HG03432 (cell line): ENCODE measurements around the gene SSTR3.

Experiments
- ATAC-seq: cut with Tn5 transposase; IDR thresholded peaks from one replicate; pipeline ENCODE4 v1.9.1; 2021; ENCODE audit warnings: mild to moderate bottlenecking, moderate library complexity; ENCODE audit not compliant: unreplicated experiment

SSTR3 gene

DNA sequence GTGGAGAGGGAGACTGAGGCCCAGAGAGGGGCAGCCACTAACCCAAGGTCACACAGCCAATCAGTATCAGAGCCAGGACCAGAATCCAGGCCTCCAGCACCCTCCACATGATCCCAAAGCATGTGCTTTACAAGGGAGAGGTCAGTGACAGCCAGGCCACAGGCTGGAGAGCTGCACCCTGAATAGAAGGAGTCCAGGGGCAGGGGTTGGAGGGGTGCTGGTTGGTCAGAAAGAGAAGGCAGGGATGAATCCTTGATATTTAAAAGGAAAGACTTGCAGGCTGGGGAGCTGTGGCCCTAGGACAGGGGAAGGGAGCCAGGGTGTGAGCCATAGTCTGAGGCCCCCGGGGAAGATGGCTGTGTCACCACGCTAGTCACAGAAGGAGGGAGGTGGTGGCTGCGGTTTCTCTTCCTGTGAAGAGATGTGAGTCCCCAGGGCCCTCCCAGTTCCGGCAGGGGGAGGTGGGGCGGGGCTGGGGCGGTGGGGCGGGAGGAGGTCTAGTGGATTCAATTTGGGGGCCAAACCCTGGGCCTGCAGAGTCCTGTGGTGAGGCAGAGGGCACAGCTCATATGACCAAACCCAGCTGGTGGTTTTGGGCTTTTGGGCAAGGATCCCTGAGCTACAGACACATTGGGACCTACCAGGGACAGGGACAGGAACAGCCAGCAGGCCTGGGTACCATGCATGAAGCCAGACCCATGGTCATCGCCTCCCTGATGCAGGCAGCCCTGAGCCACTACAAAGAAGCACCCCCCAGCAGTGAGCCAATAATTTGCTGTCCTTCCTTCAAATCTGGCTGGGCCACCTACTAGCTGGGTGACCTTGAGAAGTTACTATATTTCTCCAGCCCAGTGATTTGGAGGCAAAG is 17.8 kb upstream of the SSTR3 start:
- ATAC-seq = peak; percentile 43

- no peak for ATAC-seq
Observed at GRCh38 chr22:37229012-37229804, 16.9 kb upstream of the SSTR3 start.

- ATAC-seq = no peak
Observed at GRCh38 chr22:37228106-37229011, 16.1 kb upstream of the SSTR3 start.

DNA sequence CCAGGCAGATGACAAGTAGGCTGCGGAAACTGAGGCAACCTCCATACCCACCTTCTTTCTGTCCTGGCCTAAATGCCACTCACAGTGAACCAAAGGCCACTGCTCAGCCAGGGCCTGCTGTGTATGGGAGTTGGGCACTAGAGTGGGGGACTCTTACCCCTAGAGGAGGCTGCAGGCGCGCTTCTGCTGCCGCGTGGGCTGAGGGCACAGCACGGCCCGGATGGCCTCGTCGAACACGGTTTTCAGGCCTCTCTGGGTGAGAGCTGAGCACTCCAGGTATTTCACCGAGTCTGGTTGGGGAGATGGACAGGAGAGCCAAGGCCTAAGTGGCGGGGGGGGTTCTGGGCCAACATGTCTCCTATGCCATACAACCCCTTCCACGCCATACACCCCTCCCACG is 14.2 kb upstream of the SSTR3 start:
- no peak for ATAC-seq

GRCh38 chr22:37226087-37226486 is 13.8 kb upstream of the SSTR3 start:
- ATAC-seq = no peak

DNA sequence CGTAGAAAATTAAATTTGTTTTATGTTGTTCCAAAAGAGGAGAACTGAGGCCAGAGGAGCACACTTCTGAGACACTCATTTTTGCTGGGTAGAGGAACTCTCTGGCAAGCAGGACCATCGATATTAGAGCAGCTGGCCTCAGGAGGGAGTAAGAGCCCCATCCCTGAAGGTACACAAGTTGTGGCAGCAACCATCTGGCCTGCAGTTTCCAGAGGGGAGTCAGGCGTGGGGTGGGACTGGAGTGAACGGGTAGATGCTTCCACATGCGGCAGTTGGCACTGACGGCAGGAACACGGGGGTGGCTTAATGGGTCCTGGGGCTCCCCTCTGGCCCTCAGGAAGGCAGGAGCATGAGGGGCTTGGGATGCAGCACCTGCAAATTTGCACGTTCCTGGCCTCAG is 13.2 kb upstream of the SSTR3 start:
- no peak for ATAC-seq

DNA sequence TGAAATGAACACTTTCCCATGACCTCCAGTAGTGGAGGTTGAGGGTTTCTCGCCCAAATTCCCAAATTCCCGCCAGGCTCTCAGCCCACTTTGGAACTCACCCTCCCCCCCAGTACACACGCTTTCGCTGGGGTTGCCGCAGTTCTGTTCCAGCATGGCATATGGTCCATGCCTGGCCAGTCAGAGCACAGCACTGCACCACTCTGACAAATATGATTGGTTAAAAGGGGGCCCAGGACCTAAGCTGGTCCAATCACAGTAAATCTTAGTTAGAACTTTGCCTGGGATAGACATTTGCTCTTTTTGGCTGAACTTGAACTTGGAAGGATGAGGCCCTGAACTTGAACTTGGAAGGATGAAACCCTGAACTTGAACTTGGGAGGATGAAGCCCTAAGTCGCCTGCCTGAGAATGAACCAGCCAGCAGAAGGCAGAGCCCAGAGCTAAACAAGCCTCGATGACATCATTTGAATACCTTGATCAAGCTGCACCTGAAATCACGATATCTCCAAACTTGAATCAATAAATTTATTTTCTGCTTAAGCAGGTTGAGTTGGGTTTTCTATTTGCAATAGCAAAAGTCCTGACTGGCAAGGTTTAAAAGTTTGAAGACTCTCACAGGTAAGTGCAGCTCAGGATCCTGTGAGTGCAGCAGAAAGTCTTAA is 12.6 kb upstream of the SSTR3 start:
- ATAC-seq = no peak

GRCh38 chr22:37223965-37224551 is 11.8 kb upstream of the SSTR3 start:
- no peak for ATAC-seq

DNA sequence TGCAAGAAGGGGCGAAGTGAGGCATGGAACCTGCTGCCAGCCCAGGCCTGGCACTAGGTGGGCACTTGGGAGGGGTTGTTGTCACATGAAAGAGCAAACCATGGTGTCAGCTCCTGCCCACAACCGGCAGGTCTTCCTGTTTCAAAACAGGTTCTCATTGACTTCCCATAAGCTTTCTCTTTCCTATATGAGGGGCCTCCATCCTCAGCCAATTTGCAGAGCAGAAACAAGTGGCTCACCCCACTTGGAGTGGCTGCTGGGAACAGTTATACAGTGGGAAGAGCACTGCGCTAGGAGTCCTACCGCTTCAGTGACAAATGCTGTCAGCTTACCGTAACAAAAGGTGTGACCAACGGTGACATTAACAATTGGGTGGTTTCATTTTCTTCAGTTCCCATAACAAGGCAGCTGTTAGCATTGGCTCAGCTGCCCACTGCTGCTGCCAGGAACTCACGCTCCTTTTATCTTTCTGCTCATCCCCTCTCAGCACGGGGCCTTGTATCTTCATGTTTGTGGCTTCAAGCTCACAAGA is 10.2 kb upstream of the SSTR3 start:
- no peak for ATAC-seq

DNA sequence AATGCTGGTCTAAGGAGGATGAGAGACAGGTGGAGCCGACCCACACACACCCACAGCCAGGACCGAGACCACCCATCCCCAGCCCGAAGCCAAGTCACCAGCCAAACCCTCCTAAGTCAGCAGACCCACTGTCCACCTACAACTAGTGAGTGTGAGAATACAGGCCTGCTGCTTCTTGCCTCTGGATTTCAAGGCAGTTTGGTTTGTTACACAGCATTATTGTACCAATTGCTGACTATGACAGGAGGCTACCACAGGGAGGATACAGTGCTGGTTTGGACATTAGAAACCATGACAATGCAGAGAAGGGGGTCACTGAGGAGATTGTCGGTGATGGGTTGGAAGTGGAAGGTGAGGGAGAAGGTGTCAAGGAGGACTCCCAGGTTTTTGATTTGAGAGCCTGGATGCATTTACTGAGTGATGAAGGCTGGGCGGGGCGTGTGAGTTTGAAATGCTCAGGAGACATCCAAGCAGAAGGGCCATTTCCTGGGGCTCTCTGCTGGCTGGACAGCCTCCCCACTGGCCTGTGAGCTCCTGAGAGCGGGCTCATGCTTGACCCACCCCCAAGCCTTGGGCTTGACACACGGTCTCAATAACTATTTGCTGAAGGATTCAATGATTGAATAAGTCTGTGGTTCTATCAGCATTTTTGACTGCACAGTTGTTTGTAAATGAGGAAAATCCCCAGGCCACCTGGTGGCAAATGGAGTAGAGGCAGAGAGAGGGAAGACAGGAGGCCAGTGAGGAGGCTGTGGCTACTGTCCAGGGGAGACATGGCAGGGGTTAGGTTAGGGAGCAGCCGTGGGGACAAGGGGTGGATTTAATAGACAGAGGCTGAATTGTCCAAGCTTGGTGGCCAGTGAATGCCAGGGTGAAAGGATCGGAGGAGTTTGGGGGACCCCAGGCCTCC is 9.4 kb upstream of the SSTR3 start:
- no peak for ATAC-seq

GRCh38 chr22:37220543-37220981 is 8.3 kb upstream of the SSTR3 start:
- no peak for ATAC-seq

GRCh38 chr22:37219533-37219932 is 7.3 kb upstream of the SSTR3 start:
- peak; percentile 13 for ATAC-seq

DNA sequence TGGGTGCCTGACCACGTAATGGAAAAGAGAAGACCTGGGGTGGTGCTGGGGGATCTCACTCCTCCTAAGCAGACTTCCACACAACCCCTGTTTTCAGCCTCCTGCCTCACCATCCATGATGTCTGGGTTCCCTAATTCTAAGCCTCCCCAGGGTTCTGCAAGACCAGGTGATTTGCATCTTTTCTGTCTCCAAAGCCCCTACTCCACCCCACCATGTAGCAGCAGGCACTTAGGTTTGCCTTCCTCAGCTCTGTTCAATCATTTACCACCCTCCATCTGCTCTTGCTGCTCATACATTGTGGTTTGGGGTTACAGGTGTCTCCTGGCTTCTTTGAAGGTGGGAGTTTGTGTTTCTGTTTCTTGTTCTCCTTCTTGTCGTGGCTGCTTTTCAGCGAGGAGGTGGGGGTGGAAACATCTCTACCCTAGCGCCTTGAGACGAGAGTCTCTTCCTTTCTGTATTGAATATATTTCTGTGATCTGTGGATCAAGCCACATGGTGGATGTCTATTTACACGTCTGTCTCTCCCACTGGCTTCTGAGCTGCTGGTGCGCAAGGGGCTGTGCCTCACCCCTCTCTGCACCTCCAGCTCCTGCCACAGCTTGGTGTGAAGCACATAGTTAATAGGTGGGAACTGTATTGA is 6.6 kb upstream of the SSTR3 start:
- peak; percentile 80 for ATAC-seq

- no peak for ATAC-seq
Observed at GRCh38 chr22:37218399-37218770, 6.1 kb upstream of the SSTR3 start.

DNA sequence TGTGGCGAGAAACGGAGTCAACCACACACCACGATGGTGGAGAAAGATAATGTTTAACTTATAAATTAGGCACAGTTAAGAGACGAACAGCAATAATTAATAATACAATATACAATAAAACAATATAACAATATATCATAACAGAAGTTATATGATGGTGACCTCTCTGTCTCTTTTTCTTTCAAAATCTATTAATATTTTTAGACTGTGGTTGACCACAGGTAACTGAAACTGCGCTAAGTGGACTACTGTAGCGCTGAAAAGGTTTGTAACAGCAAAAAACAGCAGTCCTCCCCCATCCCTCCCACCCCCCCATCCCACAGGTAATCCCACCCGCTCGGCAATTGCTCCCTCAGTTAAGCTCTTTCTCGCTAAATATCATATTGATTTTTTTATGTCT is 3.6 kb upstream of the SSTR3 start:
- no peak for ATAC-seq

- ATAC-seq = no peak
Observed at GRCh38 chr22:37214731-37215030, 2.4 kb upstream of the SSTR3 start.

- no peak for ATAC-seq
Observed at GRCh38 chr22:37213941-37214730, 1.9 kb upstream of the SSTR3 start.
